Esophagus squamous epithelium (tissue), 4 donors: ENCODE measurements around the gene CACNA2D3.

ENCODE experiments used
- POLR2A ChIP-seq, 4 donors: fragments of 450-650 bp; IDR thresholded peaks; one replicate each; pipeline ENCODE4 v1.6.1; 2017; ENCODE audit warnings: antibody characterized with exemption in 4 of 4, mild to moderate bottlenecking in 4 of 4, moderate library complexity in 3 of 4
- TF ChIP-seq, protein P1 (sequence below), 6 experiments: fragments of 450-650 bp in 4 of 6; fragments of 200-600 bp in 2 of 6; sonication (generic) in 2 of 6; IDR thresholded peaks; one replicate each; pipeline ENCODE4 v1.5.1; 2016 to 2019; ENCODE audit warnings: antibody characterized with exemption in 6 of 6, mild to moderate bottlenecking in 4 of 6, moderate library complexity in 4 of 6

DNA sequence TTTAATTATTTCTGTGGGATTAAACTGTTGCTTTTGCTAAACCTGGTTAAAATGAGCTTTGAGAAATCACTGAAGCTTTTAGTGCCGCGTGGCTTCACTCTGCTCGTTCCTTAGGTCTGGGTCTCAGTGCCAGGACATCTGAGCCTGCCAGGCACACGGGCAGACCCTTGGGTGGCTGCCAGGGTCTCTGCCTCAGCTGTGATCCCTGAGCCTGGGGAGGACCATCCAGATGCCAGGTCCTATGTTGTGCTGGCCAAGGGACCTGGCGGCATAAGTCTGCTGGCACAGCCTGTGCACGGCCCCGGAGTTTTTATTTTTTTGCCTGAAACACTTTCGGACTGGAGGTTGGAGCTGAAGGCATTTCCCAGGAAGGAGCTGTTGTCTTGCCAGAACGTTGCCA, 477.4 kb downstream of the CACNA2D3 start:
- TF ChIP-seq, protein P1, sequence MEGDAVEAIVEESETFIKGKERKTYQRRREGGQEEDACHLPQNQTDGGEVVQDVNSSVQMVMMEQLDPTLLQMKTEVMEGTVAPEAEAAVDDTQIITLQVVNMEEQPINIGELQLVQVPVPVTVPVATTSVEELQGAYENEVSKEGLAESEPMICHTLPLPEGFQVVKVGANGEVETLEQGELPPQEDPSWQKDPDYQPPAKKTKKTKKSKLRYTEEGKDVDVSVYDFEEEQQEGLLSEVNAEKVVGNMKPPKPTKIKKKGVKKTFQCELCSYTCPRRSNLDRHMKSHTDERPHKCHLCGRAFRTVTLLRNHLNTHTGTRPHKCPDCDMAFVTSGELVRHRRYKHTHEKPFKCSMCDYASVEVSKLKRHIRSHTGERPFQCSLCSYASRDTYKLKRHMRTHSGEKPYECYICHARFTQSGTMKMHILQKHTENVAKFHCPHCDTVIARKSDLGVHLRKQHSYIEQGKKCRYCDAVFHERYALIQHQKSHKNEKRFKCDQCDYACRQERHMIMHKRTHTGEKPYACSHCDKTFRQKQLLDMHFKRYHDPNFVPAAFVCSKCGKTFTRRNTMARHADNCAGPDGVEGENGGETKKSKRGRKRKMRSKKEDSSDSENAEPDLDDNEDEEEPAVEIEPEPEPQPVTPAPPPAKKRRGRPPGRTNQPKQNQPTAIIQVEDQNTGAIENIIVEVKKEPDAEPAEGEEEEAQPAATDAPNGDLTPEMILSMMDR (IDR thresholded peaks at IDR 0.05): no peak
- no peak for TF ChIP-seq POLR2A (IDR thresholded peaks at IDR 0.05)
